Loucy (cell line): Measurements from ENCODE around the gene ARMH2.
"Not testable (repeated sequence)": the region's sequence is repeated elsewhere in the genome, so short reads cannot be mapped to it uniquely, and the experiment has no call there.

Experiments used
- CTCF ChIP-seq: fragments of 200-600 bp; sonication (generic); conservative IDR thresholded peaks from 2 replicates; pipeline ENCODE4 v1.5.1; 2014; ENCODE audit warnings: mild to moderate bottlenecking, antibody characterized with exemption, low read length
- EZH2phosphoT487 ChIP-seq: fragments of 200-600 bp; IDR thresholded peaks from 2 replicates; pipeline ENCODE4 v1.6.1; 2018; ENCODE audit warnings: antibody characterized with exemption, mild to moderate bottlenecking, moderate library complexity, borderline replicate concordance

GRCh38 chr6:24765968-24766367, 32.7 kb downstream of the ARMH2 start:
- not testable (repeated sequence) for TF ChIP-seq CTCF, EZH2phosphoT487
